Measurements from ENCODE around the gene TBC1D22A.

Gene TBC1D22A

DNA sequence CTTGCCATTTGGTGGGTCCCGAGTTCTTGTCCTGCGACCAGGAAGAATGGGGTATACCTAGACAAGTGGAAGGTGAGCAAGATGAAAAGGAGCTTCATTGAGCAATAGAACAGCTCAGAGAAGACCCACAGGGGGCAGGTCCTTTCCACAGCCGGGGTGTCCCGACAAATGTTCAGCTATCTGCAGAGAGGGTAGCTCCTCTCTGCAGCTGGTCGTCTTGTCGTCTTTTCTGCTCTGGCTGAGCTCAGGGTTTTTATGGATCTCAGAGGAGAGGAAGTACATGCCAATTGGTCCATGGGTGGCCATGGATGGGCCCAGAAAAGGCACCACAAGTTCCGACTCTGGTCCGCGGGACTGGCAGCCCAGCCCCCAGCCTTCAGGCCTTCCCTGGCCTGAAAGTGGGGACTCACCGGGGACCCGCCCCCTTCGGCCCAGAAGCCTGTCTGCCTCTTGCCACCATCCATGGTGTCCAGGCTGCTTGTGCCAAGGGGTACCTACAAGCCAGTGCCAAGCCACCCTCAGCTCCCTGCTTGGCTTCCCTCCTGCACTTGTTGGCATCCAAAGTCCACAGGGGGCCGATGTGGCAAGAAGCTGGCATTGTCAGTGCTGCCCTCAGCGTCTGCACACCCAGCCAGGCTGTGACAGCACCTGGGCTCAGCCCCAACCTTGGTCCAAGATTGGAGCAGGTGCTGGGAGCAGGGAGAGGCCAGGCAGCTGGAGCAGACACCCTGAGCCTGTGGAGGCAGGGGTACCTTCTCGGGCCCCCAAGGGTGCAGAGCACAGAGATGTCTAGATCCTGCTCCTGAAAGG is 438.9 kb downstream of the TBC1D22A start:
- DNase-seq (ENCODE audit: low spot score): no peak

DNA sequence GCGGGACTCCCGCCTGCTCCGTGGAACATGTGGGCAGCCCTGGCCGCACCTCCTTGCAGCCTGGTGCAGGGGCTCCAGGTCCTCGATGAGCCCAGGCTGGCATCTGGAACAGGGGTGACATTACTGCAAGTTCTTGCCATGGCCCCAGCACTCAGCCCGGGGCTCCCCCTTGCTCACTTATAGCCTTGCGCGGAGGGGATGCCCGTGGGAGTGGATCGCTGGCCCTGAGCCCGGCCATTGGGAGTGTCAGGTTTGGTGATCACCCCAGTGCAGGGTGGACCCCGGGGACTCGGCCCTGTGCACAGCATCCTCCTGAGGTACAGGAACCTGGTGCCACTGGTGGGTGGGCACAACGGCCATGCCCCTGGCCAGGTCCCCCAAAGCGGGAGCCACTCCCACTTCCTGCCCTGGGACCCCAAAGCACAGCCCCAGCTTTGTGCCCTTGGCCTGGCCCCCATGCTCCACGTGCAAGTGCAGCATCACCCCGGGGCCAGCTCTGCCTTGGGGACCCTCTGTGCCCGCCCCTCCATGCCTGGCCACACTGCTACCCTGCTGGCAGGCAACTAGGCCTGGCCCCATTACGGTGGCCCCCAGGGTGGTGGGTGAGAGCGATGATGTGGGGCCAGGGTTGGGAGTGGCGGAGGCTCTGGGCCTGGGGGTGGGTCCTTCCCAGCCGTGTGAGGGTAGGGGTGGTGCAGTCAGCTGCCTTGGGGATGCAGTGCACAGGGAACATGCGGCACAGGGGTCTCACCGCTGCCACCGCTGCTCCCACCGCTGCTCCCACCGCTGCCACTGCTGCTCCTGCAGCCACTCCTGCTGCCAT is 439.8 kb downstream of the TBC1D22A start:
- no peak for DNase-seq (ENCODE audit: low spot score)

DNA sequence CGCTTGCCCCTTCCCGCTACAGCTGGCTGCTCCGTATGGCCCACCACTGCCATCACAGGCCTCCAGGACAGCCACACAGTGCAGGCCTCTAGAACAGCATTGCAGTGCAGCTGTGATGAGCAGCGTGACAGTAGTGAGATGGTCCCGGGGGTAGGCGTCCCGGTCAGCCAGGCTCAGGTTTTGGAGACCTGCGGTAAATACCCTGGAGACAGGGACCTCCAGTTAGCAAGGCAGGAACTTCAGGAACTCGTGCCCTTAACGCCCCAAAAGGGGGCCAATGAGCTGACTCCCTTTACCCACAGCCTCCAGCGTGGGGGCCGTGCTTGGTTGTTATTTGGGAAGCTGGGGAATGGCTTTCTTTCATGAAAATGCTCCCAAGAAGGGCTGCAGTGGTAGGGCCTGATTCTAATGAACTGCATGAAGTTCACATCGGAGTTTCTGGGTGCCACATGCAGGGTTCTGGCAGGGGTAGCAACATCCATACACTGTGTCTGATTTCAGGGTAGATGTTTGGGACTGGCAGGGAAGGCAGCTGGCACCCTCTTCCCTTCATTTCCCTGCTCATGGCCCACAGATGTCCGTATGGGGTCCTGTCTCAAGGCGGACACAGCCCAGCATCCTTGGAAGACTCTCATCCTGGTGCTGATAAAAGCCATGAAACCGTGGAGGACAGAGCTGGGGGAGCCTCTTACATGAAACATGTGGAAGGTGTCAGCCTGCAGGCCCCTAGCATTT is 440.5 kb downstream of the TBC1D22A start:
- no peak for DNase-seq (ENCODE audit: low spot score)

DNA sequence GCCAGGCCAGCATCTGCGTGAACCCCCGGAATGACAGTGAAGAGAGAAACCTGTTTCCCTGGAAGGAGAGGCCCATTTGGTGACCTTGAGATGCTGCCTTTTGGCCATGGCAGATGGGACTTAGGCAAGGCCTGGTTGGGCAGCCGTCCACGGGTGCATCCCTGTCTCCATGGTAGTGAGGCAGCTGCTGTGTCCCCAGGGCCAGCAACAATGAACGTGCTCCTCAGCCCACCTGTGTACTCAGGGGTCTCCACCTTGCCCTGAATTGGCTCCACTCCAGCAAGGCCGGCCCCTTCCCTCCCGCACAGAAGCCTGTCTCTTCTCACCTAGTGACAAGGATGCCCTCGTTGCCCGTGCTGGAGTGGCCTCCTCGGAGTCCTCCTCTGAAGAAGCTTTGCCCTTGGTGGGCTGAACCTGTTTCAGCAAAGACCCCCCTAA is 441.1 kb downstream of the TBC1D22A start:
- no peak for DNase-seq (ENCODE audit: low spot score)

DNA sequence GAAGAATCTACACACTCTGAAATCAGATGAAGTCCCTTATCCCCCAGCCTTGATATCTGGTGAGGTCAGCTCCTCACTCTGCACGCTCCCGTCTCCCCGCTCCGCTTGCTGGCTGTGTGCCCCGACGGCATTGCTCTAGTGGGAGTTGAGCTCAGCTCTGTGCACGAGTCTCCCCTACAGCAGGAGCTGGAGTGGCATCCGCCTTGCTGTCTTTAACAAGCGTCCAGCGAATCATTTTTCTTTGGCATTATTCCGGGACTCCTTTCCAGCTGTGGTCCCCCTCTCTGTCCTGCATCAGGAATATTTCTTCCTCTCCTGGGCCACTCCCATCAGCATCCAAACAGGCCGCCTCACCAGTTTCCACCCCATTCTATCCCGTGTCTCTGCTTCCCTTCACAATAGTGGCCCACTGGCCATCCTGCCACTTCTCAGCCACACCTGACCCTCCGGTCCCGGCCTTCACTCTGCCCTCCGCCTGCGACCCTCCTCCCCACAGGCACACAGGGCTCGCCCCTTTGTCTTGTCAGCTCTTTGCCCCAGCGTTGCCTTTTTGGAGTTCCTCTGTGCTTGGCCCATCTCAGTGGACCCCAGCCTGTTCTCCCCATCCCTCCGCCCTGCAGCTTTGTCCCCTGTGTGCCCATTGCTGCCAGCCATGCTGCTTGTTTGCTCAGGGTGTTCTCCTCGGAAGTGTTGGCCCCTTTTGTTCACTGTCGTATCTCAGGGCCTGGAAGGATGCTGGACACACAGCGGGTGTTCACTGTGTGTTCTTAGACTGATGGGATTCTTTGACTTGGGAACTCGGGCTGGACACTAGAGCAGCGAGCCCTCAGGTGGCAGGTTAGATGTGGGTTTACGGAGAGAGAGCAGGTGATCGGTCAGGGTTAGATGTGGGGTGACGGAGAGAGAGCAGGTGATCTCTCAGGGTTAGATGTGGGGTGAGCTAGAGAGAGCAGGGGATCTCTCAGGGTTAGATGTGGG is 441.8 kb downstream of the TBC1D22A start:
- no peak for DNase-seq (ENCODE audit: low spot score)

DNA sequence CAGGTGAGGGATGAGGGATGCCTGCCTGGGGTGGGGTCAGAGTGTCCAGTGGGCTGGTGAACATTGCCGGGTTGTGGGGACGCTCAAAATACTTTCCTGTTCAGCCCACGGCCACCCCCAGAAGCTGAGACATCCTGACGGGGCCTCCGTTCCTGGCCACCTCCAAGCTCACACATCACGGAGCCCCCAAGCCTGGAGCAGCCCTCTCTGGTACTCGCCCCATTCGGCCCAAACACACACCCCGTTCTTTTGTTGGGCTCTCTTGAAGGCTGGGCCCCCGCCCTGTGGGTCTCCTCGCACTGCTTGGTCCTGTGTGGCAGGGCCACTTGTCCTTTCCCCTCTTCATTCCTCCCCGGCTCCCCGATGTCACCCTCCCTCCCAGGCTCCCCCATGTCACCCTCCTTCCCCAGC is 442.6 kb downstream of the TBC1D22A start:
- no peak for DNase-seq (ENCODE audit: low spot score)

DNA sequence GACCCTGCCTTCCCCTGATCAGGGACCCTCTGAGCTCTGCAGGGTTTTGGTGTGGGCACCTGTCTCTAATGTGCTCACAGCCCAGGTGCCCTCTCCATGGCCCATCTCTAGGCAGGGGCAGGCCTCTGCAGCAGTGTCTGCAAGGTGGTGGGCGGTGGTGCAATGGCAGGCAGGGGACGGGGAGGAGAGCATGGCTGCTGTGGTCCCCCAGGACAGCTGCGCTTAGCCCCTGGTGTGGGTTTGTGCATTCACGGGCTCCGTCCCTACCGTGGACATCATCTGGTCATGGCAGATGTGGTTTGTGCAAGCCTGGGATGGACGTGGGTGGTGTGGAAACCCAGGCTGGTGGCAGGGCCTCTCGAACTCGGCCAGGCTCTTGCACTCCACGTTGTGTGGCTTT is 443.1 kb downstream of the TBC1D22A start:
- no peak for DNase-seq (ENCODE audit: low spot score)

DNA sequence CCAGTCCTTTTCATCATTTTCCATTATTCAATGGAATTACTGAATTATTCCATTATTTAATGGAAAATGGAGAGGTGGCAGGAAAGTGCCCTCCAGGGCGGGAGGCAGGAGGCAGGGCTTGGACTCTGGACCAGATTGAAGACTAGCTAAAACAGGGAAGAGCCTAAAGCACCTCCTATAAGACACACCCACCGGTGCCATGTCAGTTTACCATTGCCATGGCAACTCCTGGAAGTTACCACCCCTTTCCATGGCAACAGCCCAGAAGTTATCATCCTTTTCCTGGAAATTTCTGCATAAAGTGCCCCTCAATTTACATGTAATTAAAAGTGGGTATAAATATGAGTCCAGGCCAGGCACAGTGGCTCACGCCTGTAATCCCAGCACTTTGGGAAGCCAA is 443.7 kb downstream of the TBC1D22A start:
- DNase-seq (ENCODE audit: low spot score): no peak

DNA sequence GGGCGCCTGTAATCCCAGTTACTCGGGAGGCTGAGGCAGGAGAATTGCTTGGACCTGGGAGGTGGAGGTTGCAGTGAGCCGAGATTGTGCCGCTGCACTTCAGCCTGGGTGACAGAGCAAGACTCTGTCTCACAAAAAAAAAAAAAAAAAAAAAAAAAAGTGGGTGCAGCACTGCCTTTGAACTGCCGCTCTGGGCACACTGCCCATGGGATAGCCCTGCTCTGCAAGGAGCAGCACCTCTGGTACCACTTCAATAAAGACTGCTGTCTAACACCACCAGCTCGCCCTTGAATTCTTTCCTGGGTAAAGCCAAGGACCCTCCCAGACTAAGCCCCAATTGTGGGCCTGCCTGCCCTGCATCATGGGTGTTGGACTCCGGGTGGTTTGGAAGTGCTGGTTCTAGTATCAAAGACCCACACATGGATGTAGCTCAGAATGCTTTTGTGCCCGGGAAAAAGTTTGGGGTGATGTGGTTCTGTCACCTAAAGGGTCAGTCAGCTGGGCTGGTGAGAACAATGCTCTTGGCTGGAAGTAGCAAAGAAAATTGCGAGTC is 444.3 kb downstream of the TBC1D22A start:
- DNase-seq (ENCODE audit: low spot score): no peak

DNA sequence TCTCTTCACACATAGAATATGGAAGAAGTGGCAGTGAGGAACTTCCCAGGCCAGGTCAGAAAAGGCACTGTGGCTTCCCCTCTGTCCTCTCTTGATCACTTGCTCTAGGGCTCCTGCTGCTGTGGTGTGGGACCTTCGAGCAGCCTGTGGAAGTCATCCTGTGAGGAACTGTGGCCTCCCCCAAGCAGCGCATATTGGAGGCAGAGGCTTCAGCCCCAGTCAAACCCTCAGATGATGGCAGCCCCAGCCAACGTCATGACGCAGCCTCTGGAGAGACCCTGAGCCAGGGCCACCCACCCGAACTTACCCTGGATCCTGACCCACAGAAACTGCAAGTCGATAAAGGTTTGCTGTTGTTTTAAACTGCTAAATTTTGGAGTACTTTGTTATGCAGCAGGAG is 444.9 kb downstream of the TBC1D22A start:
- no peak for DNase-seq (ENCODE audit: low spot score)

DNA sequence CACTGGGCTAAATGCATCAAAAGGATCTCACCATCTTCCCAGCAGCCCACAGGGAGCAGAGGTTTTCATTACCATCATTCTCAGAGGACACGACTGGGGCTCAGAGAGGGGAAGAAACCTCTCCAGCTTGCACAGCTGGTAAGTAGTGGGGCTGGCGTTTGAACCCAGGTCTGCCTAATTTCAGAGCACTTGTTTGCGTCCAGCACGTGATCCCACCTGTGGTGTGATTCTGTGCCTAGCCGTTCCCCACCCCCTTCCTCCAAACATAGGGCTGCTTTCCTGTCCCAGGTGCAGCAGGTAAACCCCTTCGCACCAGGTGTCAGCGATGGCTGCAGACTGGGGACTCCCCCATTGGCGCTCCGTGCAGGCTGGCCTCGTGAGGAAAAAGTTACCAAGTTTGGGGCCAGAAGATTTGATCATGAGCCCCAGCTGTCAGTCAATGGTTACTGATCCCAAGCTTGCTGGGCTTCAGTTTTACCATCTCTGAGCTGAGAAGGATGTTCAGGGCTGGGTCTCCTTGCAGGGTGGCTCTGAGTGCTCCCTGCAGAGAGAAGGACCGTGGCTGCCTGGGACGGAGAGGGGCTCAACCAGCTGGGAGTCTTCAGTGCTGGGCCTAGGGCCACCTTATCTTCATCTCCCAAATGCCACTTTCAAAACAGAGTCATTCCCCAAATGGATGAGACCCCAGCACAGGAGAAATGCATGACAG is 445.6 kb downstream of the TBC1D22A start:
- DNase-seq (ENCODE audit: low spot score): no peak

DNA sequence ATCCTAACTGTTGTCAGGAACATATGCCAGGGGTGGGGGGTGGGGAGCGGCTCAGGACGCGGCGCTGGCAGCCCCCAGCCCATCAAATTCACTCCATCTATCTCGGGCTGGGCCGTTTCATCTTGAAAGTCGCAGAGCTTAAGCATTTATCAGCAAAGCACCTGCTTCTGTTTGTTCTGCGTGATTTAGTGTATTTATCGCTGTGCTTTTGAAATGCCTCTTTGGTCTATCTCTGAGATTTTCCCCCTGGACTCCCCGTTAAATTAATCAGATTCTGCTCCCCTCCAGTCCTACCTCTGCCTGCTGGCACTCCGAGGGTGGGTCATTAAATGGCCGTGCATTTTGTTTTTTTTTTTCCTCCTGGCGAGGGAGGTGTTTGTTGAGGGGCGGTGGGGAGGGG is 446.2 kb downstream of the TBC1D22A start:
- DNase-seq (ENCODE audit: low spot score): no peak

DNA sequence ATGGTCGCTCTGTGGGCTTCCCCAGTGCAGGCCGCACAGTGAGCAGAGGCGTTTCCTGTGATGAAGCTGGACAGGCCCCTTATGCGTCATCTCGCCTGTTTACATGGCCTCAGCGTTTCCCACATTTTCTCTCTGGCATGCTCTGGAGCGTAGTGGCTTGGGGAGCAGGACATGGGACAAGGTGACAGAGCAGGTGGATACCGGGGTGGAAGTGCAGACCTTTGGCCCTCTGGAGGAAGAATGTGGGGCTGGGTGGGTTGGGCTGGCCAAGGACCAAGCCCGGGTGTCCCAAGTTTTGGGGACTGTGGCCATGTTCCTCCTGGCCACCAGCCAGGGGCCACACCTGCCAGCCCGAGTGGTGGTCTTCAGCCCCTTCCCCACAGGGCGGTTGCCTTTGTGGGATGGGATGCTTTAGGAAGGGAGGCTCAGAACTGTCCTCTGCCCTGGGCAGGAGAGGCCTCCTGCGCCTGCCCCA is 446.6 kb downstream of the TBC1D22A start:
- DNase-seq (ENCODE audit: low spot score): no peak

DNA sequence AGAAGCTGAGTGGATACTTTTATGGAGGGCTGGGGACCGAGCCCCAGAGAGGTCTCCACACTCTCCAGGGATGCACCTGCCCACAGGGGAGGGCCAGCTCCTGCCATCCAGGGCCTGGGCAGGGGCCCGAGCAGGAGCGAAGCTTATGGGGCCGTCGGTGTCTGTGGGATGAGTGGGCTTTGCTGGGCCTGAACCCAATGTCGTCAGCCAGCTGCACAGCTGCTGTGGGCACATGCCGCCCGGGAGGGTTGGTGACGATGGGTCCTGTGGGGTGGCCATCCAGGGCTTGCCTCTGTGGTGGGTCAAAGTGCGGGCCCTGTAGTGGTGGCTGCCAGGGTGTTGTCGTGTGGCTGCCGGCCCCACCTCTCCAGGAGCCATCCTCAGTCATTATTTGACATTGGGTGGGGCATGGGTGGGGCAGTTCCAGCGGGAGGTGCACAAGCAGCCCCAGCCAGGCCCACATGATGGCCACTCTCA is 447.1 kb downstream of the TBC1D22A start:
- no peak for DNase-seq (ENCODE audit: low spot score)

DNA sequence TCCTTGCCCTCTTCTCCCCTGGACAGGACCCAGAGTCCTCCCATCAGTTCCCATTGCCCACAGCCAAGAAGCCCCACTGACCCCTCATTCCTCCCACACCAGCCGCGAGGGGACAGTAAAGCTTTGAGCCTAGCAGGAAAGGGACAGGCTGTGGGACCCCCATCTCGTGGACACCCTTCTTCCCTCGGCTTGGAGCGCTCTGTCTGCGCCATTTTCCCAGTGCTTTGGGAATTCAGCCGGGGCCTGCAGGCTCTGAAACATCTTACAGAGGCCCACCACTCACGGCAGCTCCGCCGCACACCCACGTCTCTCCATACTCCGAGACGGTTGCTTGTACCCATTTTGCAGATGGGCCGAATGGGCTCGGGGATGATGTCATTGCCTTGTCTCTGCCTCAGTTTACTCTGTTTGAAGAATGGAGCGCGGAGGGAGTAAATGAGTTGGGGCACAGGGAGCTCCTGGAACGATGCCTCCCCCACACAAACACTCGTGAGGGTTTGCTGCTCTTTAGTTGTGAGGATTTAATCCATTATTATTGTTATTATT is 447.7 kb downstream of the TBC1D22A start:
- DNase-seq (ENCODE audit: low spot score): no peak

DNA sequence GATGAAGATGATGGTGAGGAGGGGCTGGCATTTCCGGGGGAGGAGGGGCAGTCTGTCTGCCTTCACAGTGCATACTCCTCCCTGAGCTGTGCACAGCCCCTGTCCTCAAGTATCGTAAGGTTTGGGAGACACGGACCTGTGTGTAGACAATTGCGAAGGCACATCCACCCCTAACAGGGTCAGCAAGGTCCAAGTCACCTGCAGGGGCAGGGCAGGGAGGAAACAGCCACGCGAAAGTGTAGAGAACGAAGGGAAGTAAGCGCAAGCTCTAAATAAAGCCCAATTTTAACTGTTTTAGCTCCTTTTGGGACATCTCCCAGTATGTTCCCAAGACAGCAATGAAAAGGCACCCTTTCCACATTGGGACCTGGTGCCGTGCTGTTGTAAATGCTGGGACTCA is 448.2 kb downstream of the TBC1D22A start:
- no peak for DNase-seq (ENCODE audit: low spot score)

DNA sequence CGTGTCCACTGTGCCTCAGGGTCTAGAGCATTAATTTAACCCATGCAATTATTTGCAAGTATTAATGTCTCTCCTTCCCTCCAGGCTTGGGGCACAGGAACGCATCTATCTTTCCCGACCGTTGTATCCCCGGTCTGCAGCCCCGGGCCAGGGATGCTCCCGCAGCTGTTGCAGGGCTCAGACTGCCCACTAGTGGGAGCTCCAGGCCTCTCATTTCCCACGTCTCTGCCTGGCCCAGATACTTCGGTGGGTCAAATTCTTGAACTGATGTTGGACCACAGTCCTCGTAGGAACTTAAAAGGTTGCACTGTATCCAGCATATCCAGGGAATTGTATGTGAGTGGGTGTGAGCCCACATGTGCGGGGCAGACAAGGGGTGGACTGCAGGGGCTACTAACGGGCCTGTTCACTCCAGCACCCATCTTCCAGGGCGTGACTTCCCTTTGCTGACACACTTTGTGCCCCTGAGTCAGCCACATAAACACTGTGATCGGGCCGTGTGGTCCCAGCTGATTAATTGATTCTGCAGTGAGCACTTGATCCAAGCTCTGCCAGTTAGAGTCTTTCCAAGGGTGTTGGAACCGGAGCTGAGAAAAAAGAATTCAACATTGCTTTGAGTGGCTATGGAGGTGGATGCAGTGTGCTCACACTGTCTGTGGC is 451.3 kb downstream of the TBC1D22A start:
- DNase-seq (ENCODE audit: low spot score): peak; percentile 15

DNA sequence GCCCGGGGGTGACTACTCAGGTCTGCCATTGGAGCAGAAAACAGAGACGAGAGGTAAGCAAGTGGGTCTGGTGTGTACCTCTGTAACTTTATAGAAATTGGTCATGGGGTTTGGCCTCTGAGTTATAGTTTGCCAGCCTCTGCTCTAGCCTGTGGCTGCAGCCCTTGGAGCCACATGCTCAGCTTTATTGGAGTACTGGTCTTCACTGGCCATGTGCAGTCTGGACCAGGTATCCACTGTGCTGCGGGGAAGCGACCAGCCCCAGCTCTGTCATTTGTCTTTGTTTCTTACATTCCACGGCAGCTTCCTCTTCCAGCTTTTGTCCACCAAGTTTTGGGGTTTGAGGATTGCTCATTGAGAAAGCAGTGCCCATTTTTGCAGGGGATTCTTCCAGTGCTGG is 453.4 kb downstream of the TBC1D22A start:
- no peak for DNase-seq (ENCODE audit: low spot score)

DNA sequence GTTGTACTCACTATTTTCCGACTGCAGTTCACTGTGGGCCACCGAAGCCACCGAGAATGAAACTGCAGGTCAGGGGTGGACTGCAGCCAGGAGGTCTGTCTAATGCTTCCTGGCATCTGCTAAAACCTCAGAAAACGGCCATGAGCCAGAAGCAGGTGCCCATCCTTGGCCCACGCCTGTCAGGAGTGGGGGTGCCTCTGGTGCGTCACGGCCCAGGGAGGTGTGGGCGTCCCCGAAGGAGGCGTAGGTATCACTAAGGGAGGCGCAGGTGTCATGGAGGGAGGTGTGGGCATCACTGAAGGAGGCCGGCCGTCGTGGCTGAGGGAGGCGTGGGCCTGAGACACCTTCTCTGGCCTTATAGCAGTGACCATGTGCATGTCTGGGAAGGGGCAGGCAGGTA is 456.2 kb downstream of the TBC1D22A start:
- DNase-seq (ENCODE audit: low spot score): no peak
